Mononuclear cell (primary cell): ENCODE results near the gene INO80D. TPM values are rescaled to one million over a fixed set of nuclear protein-coding genes. Genes with fewer than 3 reads are reported as not detected.
"Not testable (repeated sequence)": the region's sequence is repeated elsewhere in the genome, so short reads cannot be mapped to it uniquely, and the experiment has no call there.

Experiments
- H3K27me3 ChIP-seq: 2 replicates; pipeline ENCODE4 v1.6.0; 2011; ENCODE audit warnings: low read length, control low read depth; ENCODE audit not compliant: insufficient read depth
- H3K4me1 ChIP-seq: 2 replicates; pipeline ENCODE4 v1.5.1; 2011; ENCODE audit warnings: mild to moderate bottlenecking, low read length, control low read depth; ENCODE audit not compliant: insufficient read depth
- H3K4me3 ChIP-seq: 2 replicates; pipeline ENCODE4 v1.5.1; 2011; ENCODE audit warnings: mild to moderate bottlenecking, low read length, moderate library complexity
- H3K9me3 ChIP-seq: 2 replicates; pipeline ENCODE4 v1.5.1; 2011; ENCODE audit warnings: low read depth, mild to moderate bottlenecking, control low read depth, low read length
- total RNA-seq: library from RNA; depleted of rRNA; stranded (reverse); fragments of >200 nt; gene quantifications from one replicate; pipeline ENCODE4 v1.2.3, GENCODE V29; 2012

Gene INO80D
- total RNA-seq, 1 donor, result 36.9 TPM

DNA sequence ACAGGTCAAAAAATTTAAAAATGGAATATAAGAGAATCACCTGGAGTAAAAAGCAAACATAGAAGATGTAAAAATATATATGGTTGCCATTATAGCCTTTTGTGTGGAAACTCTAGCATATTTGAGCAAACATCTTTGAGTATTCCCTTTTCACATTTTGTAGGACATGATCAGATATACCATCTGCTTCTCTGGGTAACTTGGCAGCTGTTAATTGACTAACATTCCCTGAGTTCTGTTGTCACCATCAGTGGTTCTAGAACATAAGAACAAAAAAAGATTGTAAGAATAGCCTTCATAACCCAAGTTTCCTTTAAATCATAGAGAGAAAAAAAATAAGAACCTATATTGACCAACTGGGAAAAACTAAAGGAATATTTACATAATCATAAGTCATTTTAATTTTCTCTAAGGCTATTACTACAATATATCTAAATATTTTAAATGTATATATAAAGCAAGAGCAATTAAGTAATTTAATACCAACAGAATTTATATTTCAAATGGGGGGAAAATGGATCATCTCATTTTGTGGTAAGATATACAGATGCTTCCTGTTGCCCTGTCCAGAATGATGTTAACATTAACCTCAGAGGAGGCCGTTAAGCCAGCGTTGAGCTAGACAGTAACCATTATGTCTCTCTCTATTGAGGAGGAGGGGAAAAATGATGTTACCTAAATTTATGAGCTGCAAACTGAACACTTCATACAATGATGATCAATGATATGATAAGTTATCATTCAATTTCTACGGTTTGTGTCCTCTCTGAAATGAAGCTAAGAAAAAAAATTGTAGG lies 9.8 kb upstream of the INO80D start:
- no peaks in the 10 kb centered on the region for H3K27me3 ChIP-seq
- H3K9me3 ChIP-seq, result no peaks in the 10 kb centered on the region
- H3K4me1 ChIP-seq, result peaks cover 15% of the 10 kb centered on the region
- no peak overlapping the region for H3K4me3 ChIP-seq

DNA sequence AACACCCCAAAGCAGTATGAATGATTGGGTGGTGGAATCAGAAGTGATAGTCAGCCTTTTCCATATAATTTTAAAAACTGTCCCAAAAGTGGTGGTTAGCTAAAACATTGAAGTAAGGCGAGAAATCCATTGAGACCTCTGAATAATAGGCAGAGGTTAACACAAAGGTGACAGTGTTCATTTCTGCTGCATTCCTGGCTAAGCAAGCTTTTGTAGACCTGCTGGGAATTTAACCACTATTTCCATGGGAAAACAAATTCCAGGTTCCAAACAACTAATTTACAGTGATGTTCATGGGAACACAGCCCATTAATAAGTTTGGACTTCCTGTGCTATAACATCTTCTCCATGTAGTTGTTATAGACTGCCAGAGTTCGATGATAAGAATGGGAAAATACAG lies 6.3 kb upstream of the INO80D start:
- no peaks in the 10 kb centered on the region for H3K27me3 ChIP-seq
- H3K9me3 ChIP-seq, result no peaks in the 10 kb centered on the region
- H3K4me1 ChIP-seq, result peaks cover 19% of the 10 kb centered on the region
- no peak overlapping the region for H3K4me3 ChIP-seq

- Histone ChIP-seq H3K4me1 (peaks cover 35% of the 10 kb centered on the region), H3K4me3 (no peak overlapping the region), H3K27me3 (no peaks in the 10 kb centered on the region), H3K9me3 (no peaks in the 10 kb centered on the region)
Measured at GRCh38 chr2:206088248-206088647, 2.3 kb upstream of the INO80D start.

DNA sequence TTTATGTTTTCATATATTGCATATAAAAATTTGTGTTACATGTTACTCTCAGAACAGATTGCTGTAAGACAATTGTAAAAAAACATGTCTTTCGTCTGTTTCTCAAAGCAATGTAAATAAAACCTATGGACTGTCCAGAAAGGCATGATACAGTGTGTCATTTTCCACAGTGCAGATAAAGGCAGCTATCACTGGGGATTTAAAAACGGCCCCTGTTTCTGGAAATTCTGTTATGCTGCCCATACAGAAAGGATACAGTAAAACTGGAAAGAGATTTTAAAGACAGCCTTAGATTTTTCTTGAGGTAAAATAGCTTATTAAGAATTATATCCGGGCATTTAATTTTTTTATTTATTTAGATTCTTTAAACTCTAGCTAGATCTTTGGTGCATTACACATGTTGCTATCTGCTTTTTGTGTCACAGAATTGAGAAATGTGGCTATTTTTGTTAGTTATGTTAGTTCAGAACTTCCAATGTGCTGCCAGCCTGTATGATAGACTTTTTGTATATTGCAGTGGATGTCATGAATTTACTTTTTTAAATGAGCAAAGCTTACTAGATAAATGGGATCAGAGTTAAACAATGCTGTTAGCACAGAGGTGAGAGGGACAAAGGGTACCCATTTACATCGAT lies 859 bp upstream of the INO80D start:
- Histone ChIP-seq H3K4me1 (peaks cover 42% of the 10 kb centered on the region), H3K4me3 (peak overlapping the region; percentile 80), H3K27me3 (no peaks in the 10 kb centered on the region), H3K9me3 (no peaks in the 10 kb centered on the region)

DNA sequence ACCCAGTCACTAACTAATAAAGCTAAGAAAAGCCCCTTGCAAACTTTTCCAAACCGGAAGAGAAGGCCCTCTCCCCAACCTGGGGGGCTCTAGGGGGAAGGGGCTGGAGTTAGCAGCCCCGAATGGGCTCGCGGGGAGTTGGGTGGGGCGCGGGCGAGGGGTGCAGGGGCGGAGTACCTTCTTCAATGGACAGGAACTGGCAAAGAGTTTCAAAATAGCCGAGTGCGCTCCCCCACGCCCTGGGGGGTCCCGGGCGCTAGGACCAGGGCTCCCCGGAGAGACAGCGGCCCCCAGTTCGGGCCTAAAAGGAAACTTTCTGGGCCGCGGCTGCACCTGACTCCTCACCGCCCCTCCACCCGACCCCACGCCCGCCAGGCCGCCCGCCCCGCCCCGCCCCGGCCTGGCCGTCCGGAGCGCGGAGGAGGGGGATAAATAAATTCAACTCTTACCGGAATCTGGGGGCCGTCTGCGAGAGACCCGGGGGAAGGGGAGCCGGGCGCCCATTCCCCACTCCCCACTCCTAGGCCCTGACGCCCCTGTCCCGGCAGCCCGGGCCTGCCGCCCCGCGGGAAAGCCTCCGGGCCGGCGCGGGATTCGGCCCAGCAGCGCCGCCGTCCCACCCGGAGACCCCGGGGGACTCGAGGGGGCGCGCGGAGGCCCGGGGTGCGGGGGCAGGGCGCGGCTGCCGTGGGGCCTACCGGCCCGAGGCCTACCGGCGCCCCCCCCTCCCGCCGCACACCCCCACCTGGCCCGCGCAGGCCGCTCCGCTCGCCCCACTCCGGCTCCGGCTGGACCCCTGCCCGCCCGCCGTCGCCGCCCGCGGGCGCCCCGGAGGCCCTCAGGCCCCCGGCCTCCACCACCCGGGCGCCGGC lies 868 bp downstream of the INO80D start:
- peak overlapping the region; percentile 80 for H3K4me3 ChIP-seq
- peaks cover 42% of the 10 kb centered on the region for H3K4me1 ChIP-seq
- no peaks in the 10 kb centered on the region for H3K27me3 ChIP-seq
- no peaks in the 10 kb centered on the region for H3K9me3 ChIP-seq

DNA sequence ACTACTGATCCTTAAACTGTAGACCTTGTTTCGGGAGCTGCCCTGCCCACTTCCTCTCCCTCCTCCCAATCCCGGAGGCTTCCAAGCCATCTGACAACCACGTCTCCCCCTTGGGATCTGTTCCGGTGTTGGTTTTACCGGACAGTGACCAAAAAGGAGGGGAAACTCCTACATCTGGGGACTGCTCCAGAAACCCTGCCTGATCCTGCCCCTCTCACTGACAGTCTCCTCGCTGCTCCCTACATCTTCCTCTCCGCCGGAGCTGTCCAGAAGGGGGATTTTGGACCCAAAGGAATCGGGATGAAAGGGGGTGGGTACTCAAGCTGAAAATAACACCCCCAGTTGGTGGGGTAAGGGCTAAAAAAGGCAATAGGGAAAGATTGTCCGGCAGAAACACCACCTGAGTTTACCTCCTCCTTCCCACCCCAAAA lies 1.5 kb downstream of the INO80D start:
- peak overlapping the region; percentile 80 for H3K4me3 ChIP-seq
- no peaks in the 10 kb centered on the region for H3K27me3 ChIP-seq
- peaks cover 42% of the 10 kb centered on the region for H3K4me1 ChIP-seq
- H3K9me3 ChIP-seq, result no peaks in the 10 kb centered on the region

GRCh38 chr2:206083602-206084438 lies 2.2 kb downstream of the INO80D start:
- no peaks in the 10 kb centered on the region for H3K9me3 ChIP-seq
- no peaks in the 10 kb centered on the region for H3K27me3 ChIP-seq
- peak overlapping the region; percentile 80 for H3K4me3 ChIP-seq
- peaks cover 40% of the 10 kb centered on the region for H3K4me1 ChIP-seq

DNA sequence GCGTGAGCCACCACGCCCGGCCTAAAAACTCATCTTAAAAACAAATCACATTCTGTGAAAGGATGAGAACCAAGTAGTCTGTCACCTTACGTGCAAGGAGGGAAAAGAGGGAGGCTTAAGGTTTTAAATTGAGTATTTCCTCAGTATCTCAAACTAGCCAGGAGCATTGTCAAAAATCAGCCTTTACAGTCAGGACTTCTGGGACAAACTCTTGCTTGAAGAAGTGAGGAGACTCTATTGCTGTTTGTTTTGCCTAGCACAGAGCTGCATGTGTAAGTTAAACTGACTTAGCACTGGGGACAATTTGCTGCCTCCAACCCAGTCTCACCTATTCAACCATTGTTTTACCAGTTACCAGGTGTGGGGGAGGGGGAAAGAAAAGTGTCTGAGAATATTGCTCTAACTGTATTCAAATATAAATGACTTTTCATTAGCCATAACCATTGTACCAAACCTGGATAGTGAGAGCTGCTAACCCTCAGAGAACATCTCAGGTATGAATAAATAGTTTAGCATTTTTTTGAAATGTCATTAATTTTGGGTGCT lies 3.6 kb downstream of the INO80D start:
- no peak overlapping the region for H3K4me3 ChIP-seq
- no peaks in the 10 kb centered on the region for H3K9me3 ChIP-seq

GRCh38 chr2:206080927-206081326 lies 5.0 kb downstream of the INO80D start:
- Histone ChIP-seq H3K4me1 (peaks cover 23% of the 10 kb centered on the region), H3K4me3 (no peak overlapping the region), H3K27me3 (no peaks in the 10 kb centered on the region), H3K9me3 (no peaks in the 10 kb centered on the region)

More for the DNA sequence above, 3.6 kb downstream of the INO80D start:
- Histone ChIP-seq H3K27me3 (no peaks in the 10 kb centered on the region), H3K4me1 (peaks cover 30% of the 10 kb centered on the region)

GRCh38 chr2:206079699-206080465 lies 6.1 kb downstream of the INO80D start:
- H3K27me3 ChIP-seq, result no peaks in the 10 kb centered on the region
- no peak overlapping the region for H3K4me3 ChIP-seq
- peaks cover 23% of the 10 kb centered on the region for H3K4me1 ChIP-seq

GRCh38 chr2:206077879-206078278 lies 8.1 kb downstream of the INO80D start:
- H3K4me3 ChIP-seq, H3K9me3 ChIP-seq, H3K27me3 ChIP-seq: not testable (repeated sequence)
- H3K4me1 ChIP-seq, result peaks cover 20% of the 10 kb centered on the region

More at GRCh38 chr2:206079699-206080465, 6.1 kb downstream of the INO80D start:
- H3K9me3 ChIP-seq, result no peaks in the 10 kb centered on the region

DNA sequence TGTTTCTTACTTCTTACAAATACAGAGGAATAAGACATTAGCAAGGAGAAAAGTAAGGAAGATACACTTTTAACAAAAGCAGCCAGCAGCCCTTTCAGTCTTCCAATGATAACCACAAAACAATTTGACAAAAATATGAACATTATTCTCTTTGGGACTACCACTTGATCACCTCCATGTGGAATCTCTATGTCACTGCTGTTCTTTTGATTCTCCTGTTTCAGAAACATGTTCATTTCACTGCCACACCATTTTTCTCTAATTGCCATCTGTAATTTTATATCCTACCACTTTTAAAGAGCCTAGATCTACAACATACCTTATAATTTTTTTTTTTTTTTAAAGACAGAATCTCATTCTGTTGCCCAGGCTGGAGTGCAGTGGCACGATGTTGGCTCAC lies 10.9 kb downstream of the INO80D start:
- Histone ChIP-seq H3K4me3 (no peak overlapping the region), H3K4me1 (peaks cover 16% of the 10 kb centered on the region), H3K9me3 (no peaks in the 10 kb centered on the region), H3K27me3 (no peaks in the 10 kb centered on the region)

DNA sequence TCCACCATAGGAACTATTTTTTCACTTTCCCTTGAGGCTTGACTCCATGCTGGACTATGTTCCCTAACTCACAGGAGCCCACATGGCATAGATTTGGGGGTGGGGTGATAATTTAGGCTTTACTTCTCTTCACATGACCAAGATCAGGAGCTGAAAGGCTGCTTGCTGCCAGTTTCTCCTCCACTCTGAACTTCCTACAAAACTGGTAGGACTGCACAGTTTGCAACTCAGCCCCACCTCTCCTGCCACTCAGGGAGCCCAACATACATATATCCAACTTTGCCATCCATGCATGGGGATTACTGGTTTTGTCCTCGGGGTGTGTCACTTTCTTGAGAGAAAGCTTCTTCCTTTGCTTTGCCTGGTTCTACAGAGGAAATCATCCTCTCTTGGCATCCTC lies 14.2 kb downstream of the INO80D start:
- Histone ChIP-seq H3K4me1 (peaks cover 12% of the 10 kb centered on the region), H3K4me3 (no peak overlapping the region), H3K9me3 (no peaks in the 10 kb centered on the region), H3K27me3 (no peaks in the 10 kb centered on the region)
